ENCODE data around the gene TIGAR. TPM values are rescaled to one million over a fixed set of nuclear protein-coding genes. Genes with fewer than 3 reads are reported as not detected.

Gene TIGAR
- polyA plus RNA-seq, 2 of the 4 experiments (the other 2 are of a cell fraction): 24.5 to 50.9 TPM

GRCh38 chr12:4320497-4320852 lies 538 bp upstream of the TIGAR start:
- ATAC-seq: peak; percentile 68
- TF ChIP-seq CHD2 (IDR thresholded peaks at IDR 0.05; ENCODE audit: low read length, partially characterized antibody) (peak; percentile 7), PHF8 (IDR thresholded peaks at IDR 0.05; ENCODE audit: borderline replicate concordance, low read depth) (peak; percentile 64), CBX8 (IDR thresholded peaks at IDR 0.05) (no peak), MYC (IDR thresholded peaks at IDR 0.05; ENCODE audit: borderline replicate concordance, low read length) (0 out of 2 replicates have a peak, but pooled peaks have one; percentile 20)
- Histone ChIP-seq H3K4me1 (peaks cover 13% of the 10 kb centered on the region), H3K27ac (peak overlapping the region; percentile 84 to 89), H3K4me3 (peak overlapping the region; percentile 80), H3K4me2 (peak overlapping the region; percentile 99), H3K9me3 (no peaks in the 10 kb centered on the region)
- ChIA-PET CTCF (no interaction called here), POLR2A (interaction anchor here (1.1 to 1.3 kb wide), 2 partner anchors 12 to 44 kb away, joined by 3 to 6 read pairs; no protein-coding TSS in a partner anchor)
- no peak for FAIRE-seq
- peak in 1 of 2 experiments; percentile 25 for DNase-seq (ENCODE audit: low read depth in 1 of 2, low spot score in 1 of 2)
- 3% methylated on average over 13 of the region's 13 CpGs for WGBS (ENCODE audit: missing lambda C conversion rate)

GRCh38 chr12:4322726-4323125 lies 1.7 kb downstream of the TIGAR start:
- FAIRE-seq (no peak), ATAC-seq (no peak), DNase-seq (ENCODE audit: low read depth in 1 of 2, low spot score in 1 of 2) (no peak)
- ChIA-PET POLR2A (no interaction called here), CTCF (interaction anchor here (1.6 to 1.9 kb wide), 2 partner anchors 15 to 46 kb away, joined by 3 to 9 read pairs; no protein-coding TSS in a partner anchor)
- no peaks in the 10 kb centered on the region for H3K9me3 ChIP-seq
- peak overlapping the region; percentile 63 for H3K4me2 ChIP-seq
- H3K27ac ChIP-seq: no peak overlapping the region
- TF ChIP-seq NR3C1 (IDR thresholded peaks at IDR 0.05) (no peak), ZNF302 (CRISPR knock-in tag; IDR thresholded peaks at IDR 0.05) (no peak), RNF2 (IDR thresholded peaks at IDR 0.05; ENCODE audit: borderline replicate concordance, low read depth) (no peak), SMC3 (IDR thresholded peaks at IDR 0.05) (no peak)
- 87% methylated on average over 5 of the region's 5 CpGs for whole genome bisulfite sequencing (ENCODE audit: missing lambda C conversion rate)
- H3K4me3 ChIP-seq: peak overlapping the region; percentile 80; the same call in 1 of the 3 replicates
- peaks cover 13% of the 10 kb centered on the region for H3K4me1 ChIP-seq

GRCh38 chr12:4323396-4323795 lies 2.4 kb downstream of the TIGAR start:
- no peak overlapping the region for H3K4me3 ChIP-seq
- no peak overlapping the region for H3K27ac ChIP-seq
- FAIRE-seq (no peak), ATAC-seq (no peak), DNase-seq (ENCODE audit: low read depth in 1 of 2, low spot score in 1 of 2) (no peak)
- no peaks in the 10 kb centered on the region for H3K9me3 ChIP-seq
- no peak for TF ChIP-seq PHF8 (IDR thresholded peaks at IDR 0.05; ENCODE audit: borderline replicate concordance, low read depth)
- no peak for TF ChIP-seq SREBF2 (IDR thresholded peaks at IDR 0.05)
- TF ChIP-seq JUNB (IDR thresholded peaks at IDR 0.05): no peak
- TF ChIP-seq RFX5 (IDR thresholded peaks at IDR 0.05): no peak
- TF ChIP-seq USF2 (IDR thresholded peaks at IDR 0.05): no peak
- TF ChIP-seq MAZ (IDR thresholded peaks at IDR 0.05; ENCODE audit: borderline replicate concordance, low read depth, low read length): no peak
- no peak for TF ChIP-seq FOXS1 (CRISPR knock-in tag; IDR thresholded peaks at IDR 0.05)
- no peak for TF ChIP-seq POLR2AphosphoS2 (conservative IDR thresholded peaks at IDR 0.05; ENCODE audit: low read length)
- no peak for TF ChIP-seq CTCF (IDR thresholded peaks at IDR 0.05)
- no peak for TF ChIP-seq GATA3 (IDR thresholded peaks at IDR 0.05; ENCODE audit: borderline replicate concordance)
- no peak for TF ChIP-seq ZSCAN20 (CRISPR knock-in tag; IDR thresholded peaks at IDR 0.05)
- TF ChIP-seq HES2 (IDR thresholded peaks at IDR 0.05): no peak
- no peak for TF ChIP-seq CEBPB (IDR thresholded peaks at IDR 0.05)
- no peak for TF ChIP-seq BCL3 (IDR thresholded peaks at IDR 0.05)
- TF ChIP-seq ATOH8 (CRISPR knock-in tag; IDR thresholded peaks at IDR 0.05; ENCODE audit: low read depth): no peak
- TF ChIP-seq EHMT2 (IDR thresholded peaks at IDR 0.05; ENCODE audit: low read depth): no peak
- POLR2A ChIA-PET: no interaction called here
- CTCF ChIA-PET: no interaction called here
- WGBS (ENCODE audit: missing lambda C conversion rate): 92% methylated on average over 4 of the region's 4 CpGs
- peaks cover 13% of the 10 kb centered on the region for H3K4me1 ChIP-seq
- H3K4me2 ChIP-seq: peak overlapping the region; percentile 63; the same call in 2 of the 3 replicates

Measured in A549 (cell line).